Measurements from ENCODE around the gene TM9SF3. TPM values are rescaled to one million over a fixed set of nuclear protein-coding genes. Genes with fewer than 3 reads are reported as not detected.

Gene TM9SF3
- total RNA-seq, 4 donors from 2014 or later: 77.0 to 129 (median 94.4) TPM

GRCh38 chr10:96513698-96514561, 72.9 kb downstream of the TM9SF3 start, which contains the start of gene TLL2:
TLL2 (minus strand) TSS chr10:96513926; CDS start chr10:96513685, 241 bp downstream.
- TF ChIP-seq, protein P1, sequence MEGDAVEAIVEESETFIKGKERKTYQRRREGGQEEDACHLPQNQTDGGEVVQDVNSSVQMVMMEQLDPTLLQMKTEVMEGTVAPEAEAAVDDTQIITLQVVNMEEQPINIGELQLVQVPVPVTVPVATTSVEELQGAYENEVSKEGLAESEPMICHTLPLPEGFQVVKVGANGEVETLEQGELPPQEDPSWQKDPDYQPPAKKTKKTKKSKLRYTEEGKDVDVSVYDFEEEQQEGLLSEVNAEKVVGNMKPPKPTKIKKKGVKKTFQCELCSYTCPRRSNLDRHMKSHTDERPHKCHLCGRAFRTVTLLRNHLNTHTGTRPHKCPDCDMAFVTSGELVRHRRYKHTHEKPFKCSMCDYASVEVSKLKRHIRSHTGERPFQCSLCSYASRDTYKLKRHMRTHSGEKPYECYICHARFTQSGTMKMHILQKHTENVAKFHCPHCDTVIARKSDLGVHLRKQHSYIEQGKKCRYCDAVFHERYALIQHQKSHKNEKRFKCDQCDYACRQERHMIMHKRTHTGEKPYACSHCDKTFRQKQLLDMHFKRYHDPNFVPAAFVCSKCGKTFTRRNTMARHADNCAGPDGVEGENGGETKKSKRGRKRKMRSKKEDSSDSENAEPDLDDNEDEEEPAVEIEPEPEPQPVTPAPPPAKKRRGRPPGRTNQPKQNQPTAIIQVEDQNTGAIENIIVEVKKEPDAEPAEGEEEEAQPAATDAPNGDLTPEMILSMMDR (IDR thresholded peaks at IDR 0.05; ENCODE audit: low read depth): no peak

DNA sequence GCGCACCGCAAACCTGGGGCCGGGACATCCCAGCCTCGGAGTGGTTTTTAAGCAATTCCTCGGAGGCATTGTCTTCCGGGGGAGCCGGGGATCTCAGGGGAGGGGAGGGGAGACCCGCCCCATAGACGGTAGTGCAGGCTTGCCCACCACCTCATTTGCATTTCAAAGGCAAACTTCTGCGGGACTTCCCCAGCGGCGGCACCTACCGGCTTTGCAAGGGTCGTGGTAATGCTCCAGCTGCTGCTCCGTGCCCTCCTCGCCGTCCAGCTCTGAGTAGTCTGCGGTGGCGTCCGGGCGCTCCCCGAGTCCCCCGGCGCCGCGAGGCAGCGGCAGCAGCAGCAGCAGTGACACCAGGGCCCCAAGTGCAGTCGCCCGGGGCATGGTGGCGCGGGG, 73.5 kb downstream of the TM9SF3 start:
- TF ChIP-seq, protein P1 (IDR thresholded peaks at IDR 0.05; ENCODE audit: low read depth): no peak

DNA sequence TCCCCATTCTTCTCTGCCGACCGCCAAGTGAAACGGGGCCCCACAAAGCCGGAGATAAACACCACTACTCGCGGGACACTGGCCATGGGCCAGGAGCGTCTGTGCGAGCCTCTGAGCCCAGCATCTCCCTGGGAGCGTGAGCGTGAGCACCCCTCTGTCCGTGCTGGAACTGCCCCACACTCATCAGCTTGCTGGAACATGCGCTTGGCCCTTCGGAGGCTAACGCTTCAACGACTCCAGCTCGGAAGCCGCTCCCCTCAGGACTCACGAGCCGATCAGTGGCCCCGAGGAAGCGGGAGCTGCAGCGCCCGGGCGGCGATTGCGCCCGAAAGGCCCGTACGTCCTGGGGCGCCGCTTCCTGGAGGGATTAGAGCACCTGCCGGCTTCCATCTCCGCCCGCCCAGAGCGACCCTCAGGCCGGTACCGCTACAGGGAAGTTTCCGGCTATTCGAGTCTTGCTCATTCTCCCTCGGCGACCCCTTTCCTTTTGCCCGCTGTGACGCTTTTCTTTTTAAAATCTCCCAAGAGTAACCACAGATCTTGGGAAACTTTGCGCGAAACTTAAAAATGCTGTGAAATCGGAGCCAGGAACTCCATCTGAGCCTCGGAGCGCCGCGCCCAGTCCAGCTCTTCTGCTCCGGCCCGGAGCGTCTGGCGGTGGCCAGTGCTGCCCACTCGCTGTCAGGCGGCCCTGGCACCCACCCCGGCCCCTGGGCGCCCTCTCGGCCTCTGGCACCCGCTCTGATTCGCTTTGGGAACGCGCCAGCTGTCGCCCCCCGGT, 74.1 kb downstream of the TM9SF3 start:
- TF ChIP-seq, protein P1 (IDR thresholded peaks at IDR 0.05; ENCODE audit: low read depth): no peak

DNA sequence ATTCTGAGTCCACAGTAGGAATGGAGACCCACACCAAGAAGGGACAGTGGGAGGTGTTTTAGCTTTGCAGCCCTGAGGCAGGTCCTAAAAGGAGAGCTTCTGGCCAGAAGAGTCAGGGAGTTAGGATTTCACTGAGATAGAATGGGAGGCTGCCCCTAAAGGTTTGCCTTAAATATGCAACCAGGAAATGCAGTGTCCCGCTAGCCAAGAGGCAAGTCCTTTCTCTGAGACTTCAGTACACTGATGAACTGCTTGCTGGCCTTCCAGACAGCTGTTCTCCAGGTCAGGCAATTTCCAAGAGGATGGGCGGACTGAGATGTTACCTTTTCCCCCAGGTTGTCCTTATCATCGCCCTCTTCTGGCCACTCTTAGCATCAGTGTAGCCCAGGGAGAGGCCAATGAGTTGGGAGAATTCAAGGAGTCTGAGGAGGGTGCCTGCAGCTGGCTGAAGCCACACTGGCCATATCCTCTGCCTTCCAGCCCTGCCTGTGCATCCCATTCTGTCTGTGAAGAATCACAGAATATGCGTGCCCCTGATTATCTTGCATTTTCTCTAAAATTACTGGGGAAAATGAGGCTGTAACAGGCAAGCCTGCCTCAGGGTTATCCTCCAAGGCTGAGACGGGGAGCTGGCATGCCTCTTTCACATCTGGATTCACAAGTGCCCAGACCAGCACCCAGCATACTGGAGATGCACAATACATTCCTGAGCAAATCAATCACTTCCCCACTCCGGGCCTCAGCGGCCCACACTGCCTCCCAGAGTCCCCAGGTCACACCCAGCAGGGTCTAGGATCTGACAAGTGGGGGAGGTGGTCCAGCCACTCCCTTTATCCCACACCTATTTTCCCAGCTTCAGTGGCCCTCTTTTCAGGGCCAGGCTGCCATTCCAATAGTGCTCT, 75.5 kb downstream of the TM9SF3 start:
- TF ChIP-seq, protein P1 (IDR thresholded peaks at IDR 0.05; ENCODE audit: low read depth): no peak

DNA sequence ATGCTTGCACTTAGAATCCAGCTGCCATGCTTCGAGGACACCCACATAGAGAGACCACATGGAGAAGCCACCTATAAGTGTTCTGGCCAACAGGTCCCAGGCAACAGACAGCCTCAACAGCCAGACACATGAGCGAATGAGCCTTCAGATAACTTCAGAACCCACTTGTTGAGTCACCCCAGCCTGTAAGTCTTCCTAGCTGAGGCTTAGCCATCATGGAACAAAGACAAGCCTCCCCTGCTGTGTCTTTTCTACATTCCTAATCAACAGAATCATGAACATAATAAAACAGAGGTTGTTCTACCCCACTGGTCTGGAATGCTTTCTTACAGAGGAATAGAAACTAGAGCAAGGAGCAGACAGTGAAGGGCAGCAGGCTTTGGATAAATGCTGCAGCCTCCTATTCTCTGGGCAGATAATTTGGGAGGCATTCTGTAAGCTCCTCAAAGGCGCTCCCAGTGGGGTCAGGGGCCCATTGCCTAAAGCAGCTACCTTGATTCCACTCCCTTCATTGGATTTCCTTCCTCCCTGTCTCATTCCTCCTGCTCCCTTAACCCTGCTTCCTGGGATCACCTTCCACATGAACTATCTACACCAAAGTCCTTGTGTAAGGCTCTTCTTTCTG, 77.7 kb downstream of the TM9SF3 start:
- TF ChIP-seq, protein P1 (IDR thresholded peaks at IDR 0.05; ENCODE audit: low read depth): no peak

DNA sequence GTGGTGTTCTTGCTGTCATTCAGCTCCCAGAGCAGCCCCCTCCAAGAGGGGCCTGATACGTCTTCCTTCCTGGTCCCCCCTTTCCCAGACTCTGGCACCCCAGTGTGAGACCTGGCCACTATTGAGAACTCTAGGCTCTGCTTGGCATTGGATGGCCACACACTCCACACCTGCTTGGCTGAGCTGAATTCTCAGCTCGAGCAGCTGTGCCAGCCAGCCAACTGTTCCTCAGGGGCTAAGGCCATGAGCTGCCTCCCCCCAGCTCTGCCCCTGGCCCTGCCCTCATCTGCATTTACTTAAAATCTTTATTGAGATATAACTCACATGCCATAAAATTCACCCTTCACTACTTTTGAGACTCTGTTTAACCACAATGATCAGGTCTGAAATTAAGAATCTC, 79.8 kb downstream of the TM9SF3 start:
- TF ChIP-seq, protein P1 (IDR thresholded peaks at IDR 0.05; ENCODE audit: low read depth): no peak

All from subcutaneous adipose tissue (tissue), 4 donors.